OCI-LY3 (cell line): Measurements from ENCODE around the gene INSYN1.

ENCODE experiments used
- EZH2phosphoT487 ChIP-seq: fragments of 200-600 bp; shearing (Covaris generic); IDR thresholded peaks from 2 replicates; pipeline ENCODE4 v1.6.1; 2018; ENCODE audit warnings: antibody characterized with exemption, mixed run types, low read depth
- TF ChIP-seq, protein P1 (sequence below): fragments of 200-600, 300-600 bp; sonication (generic); IDR thresholded peaks from 2 replicates; pipeline ENCODE4 v1.5.1; 2014; ENCODE audit warnings: antibody characterized with exemption, low read length, low read depth

- TF ChIP-seq, protein P1, sequence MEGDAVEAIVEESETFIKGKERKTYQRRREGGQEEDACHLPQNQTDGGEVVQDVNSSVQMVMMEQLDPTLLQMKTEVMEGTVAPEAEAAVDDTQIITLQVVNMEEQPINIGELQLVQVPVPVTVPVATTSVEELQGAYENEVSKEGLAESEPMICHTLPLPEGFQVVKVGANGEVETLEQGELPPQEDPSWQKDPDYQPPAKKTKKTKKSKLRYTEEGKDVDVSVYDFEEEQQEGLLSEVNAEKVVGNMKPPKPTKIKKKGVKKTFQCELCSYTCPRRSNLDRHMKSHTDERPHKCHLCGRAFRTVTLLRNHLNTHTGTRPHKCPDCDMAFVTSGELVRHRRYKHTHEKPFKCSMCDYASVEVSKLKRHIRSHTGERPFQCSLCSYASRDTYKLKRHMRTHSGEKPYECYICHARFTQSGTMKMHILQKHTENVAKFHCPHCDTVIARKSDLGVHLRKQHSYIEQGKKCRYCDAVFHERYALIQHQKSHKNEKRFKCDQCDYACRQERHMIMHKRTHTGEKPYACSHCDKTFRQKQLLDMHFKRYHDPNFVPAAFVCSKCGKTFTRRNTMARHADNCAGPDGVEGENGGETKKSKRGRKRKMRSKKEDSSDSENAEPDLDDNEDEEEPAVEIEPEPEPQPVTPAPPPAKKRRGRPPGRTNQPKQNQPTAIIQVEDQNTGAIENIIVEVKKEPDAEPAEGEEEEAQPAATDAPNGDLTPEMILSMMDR, result no peak
- TF ChIP-seq EZH2phosphoT487, result no peak
Measured at GRCh38 chr15:73749533-73749932, 3.6 kb downstream of the INSYN1 start.
